ENCODE data around the gene KDM5C. TPM values are rescaled to one million over a fixed set of nuclear protein-coding genes. Genes with fewer than 3 reads are reported as not detected.

The KDM5C gene
- total and polyA plus RNA-seq, 9 of the 15 experiments (the other 6 are each of a cell fraction or from before 2014, with no cell fraction given), result 0.62 to 136 (median 52.4) TPM

GRCh38 chrX:53224860-53225797 lies at the start of gene KDM5C (continued):
- TF ChIP-seq, protein P1, sequence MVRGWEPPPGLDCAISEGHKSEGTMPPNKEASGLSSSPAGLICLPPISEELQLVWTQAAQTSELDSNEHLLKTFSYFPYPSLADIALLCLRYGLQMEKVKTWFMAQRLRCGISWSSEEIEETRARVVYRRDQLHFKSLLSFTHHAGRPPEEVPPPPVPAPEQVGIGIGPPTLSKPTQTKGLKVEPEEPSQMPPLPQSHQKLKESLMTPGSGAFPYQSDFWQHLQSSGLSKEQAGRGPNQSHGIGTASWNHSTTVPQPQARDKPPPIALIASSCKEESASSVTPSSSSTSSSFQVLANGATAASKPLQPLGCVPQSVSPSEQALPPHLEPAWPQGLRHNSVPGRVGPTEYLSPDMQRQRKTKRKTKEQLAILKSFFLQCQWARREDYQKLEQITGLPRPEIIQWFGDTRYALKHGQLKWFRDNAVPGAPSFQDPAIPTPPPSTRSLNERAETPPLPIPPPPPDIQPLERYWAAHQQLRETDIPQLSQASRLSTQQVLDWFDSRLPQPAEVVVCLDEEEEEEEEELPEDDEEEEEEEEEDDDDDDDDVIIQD (CRISPR knock-in tag; IDR thresholded peaks at IDR 0.05), result no peak
- TF ChIP-seq KHSRP (IDR thresholded peaks at IDR 0.05) (no peak), HDAC2 (IDR thresholded peaks at IDR 0.05) (peak; percentile 94), POLR3A (IDR thresholded peaks at IDR 0.05; ENCODE audit: borderline replicate concordance, extremely low read depth, insufficient read depth, insufficient read length) (no peak), NR2C1 (IDR thresholded peaks at IDR 0.05) (peak; percentile 48; the same call in 1 of the 2 replicates), NR2C1 (tag; IDR thresholded peaks at IDR 0.05) (0 out of 2 replicates have a peak, but pooled peaks have one; percentile 25), ZNF740 (CRISPR knock-in tag; IDR thresholded peaks at IDR 0.05) (peak; percentile 72; the same call in 1 of the 2 replicates), ZNF740 (tag; IDR thresholded peaks at IDR 0.05) (peak in 1 of 2 experiments; percentile 42; a peak in 1 of 4 replicates), KDM2B (CRISPR knock-in tag; IDR thresholded peaks at IDR 0.05) (no peak), ZNF263 (CRISPR knock-in tag; IDR thresholded peaks at IDR 0.05; ENCODE audit: borderline replicate concordance) (no peak)
- TF ChIP-seq, protein P2, sequence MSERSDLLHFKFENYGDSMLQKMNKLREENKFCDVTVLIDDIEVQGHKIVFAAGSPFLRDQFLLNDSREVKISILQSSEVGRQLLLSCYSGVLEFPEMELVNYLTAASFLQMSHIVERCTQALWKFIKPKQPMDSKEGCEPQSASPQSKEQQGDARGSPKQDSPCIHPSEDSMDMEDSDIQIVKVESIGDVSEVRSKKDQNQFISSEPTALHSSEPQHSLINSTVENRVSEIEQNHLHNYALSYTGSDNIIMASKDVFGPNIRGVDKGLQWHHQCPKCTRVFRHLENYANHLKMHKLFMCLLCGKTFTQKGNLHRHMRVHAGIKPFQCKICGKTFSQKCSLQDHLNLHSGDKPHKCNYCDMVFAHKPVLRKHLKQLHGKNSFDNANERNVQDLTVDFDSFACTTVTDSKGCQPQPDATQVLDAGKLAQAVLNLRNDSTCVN (CRISPR knock-in tag; IDR thresholded peaks at IDR 0.05), result no peak
- TF ChIP-seq, protein P3, sequence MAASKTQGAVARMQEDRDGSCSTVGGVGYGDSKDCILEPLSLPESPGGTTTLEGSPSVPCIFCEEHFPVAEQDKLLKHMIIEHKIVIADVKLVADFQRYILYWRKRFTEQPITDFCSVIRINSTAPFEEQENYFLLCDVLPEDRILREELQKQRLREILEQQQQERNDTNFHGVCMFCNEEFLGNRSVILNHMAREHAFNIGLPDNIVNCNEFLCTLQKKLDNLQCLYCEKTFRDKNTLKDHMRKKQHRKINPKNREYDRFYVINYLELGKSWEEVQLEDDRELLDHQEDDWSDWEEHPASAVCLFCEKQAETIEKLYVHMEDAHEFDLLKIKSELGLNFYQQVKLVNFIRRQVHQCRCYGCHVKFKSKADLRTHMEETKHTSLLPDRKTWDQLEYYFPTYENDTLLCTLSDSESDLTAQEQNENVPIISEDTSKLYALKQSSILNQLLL (CRISPR knock-in tag; IDR thresholded peaks at IDR 0.05; ENCODE audit: borderline replicate concordance), result no peak
- TF ChIP-seq, protein P4, sequence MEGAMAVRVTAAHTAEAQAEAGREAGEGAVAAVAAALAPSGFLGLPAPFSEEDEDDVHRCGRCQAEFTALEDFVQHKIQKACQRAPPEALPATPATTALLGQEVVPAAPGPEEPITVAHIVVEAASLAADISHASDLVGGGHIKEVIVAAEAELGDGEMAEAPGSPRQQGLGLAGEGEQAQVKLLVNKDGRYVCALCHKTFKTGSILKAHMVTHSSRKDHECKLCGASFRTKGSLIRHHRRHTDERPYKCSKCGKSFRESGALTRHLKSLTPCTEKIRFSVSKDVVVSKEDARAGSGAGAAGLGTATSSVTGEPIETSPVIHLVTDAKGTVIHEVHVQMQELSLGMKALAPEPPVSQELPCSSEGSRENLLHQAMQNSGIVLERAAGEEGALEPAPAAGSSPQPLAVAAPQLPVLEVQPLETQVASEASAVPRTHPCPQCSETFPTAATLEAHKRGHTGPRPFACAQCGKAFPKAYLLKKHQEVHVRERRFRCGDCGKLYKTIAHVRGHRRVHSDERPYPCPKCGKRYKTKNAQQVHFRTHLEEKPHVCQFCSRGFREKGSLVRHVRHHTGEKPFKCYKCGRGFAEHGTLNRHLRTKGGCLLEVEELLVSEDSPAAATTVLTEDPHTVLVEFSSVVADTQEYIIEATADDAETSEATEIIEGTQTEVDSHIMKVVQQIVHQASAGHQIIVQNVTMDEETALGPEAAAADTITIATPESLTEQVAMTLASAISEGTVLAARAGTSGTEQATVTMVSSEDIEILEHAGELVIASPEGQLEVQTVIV (CRISPR knock-in tag; IDR thresholded peaks at IDR 0.05; ENCODE audit: borderline replicate concordance), result no peak
